ENCODE data around the gene PDE6A.

- TF ChIP-seq, protein P1, sequence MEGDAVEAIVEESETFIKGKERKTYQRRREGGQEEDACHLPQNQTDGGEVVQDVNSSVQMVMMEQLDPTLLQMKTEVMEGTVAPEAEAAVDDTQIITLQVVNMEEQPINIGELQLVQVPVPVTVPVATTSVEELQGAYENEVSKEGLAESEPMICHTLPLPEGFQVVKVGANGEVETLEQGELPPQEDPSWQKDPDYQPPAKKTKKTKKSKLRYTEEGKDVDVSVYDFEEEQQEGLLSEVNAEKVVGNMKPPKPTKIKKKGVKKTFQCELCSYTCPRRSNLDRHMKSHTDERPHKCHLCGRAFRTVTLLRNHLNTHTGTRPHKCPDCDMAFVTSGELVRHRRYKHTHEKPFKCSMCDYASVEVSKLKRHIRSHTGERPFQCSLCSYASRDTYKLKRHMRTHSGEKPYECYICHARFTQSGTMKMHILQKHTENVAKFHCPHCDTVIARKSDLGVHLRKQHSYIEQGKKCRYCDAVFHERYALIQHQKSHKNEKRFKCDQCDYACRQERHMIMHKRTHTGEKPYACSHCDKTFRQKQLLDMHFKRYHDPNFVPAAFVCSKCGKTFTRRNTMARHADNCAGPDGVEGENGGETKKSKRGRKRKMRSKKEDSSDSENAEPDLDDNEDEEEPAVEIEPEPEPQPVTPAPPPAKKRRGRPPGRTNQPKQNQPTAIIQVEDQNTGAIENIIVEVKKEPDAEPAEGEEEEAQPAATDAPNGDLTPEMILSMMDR (IDR thresholded peaks at IDR 0.05; ENCODE audit: poor library complexity) = no peak
- TF ChIP-seq EZH2phosphoT487 (IDR thresholded peaks at IDR 0.05; ENCODE audit: low read depth, severe bottlenecking, unreplicated experiment) = no peak
Measured at GRCh38 chr5:149823375-149823774, 121.2 kb downstream of the PDE6A start.

Data from hepatocyte (in vitro differentiated cells).